ENCODE results near the gene DSCAM. TPM values are rescaled to one million over a fixed set of nuclear protein-coding genes. Genes with fewer than 3 reads are reported as not detected.

Gene DSCAM
- total RNA-seq, 1 experiment from 2014 or later: 0.13 TPM

- TF ChIP-seq MXD4 (CRISPR knock-in tag; IDR thresholded peaks at IDR 0.05; ENCODE audit: borderline replicate concordance): no peak
These were observed 115.8 kb downstream of the DSCAM start (continued) for GRCh38 chr21:40731206-40731605.

- Mint-ChIP-seq H3K36me3 (no peaks in the 10 kb centered on the region), H3K27me3 (ENCODE audit: low read depth) (no peaks in the 10 kb centered on the region), H3K4me3 (no peak overlapping the region), H3K9me3 (peaks cover 6% of the 10 kb centered on the region; the same call in 1 of the 2 replicates), H3K4me1 (no peaks in the 10 kb centered on the region), H3K27ac (no peak overlapping the region)
- CTCF ChIA-PET: no interaction called here
- TF ChIP-seq JUN (CRISPR knock-in tag; IDR thresholded peaks at IDR 0.05) (no peak), ERG (CRISPR knock-in tag; IDR thresholded peaks at IDR 0.05) (no peak), CTCF (IDR thresholded peaks at IDR 0.05) (no peak), NFYB (CRISPR knock-in tag; conservative IDR thresholded peaks at IDR 0.05; ENCODE audit: low read depth) (no peak), CDX4 (CRISPR knock-in tag; IDR thresholded peaks at IDR 0.05; ENCODE audit: borderline replicate concordance) (no peak), ZNF423 (CRISPR knock-in tag; IDR thresholded peaks at IDR 0.05) (no peak)
- ATAC-seq (no peak), DNase-seq (ENCODE audit: low spot score) (no peak)
- POLR2A ChIA-PET: no interaction called here
These were observed 116.5 kb downstream of the DSCAM start for GRCh38 chr21:40730426-40730800.

- ChIA-PET POLR2A (no interaction called here), CTCF (no interaction called here)
- no peak for ATAC-seq
- no peak for TF ChIP-seq AFF4 (CRISPR knock-in tag; IDR thresholded peaks at IDR 0.05; ENCODE audit: borderline replicate concordance)
- TF ChIP-seq JAZF1 (CRISPR knock-in tag; IDR thresholded peaks at IDR 0.05): no peak
- no peak for TF ChIP-seq TCF7 (CRISPR knock-in tag; IDR thresholded peaks at IDR 0.05; ENCODE audit: low read depth)
- no peak for TF ChIP-seq E2F4 (CRISPR knock-in tag; IDR thresholded peaks at IDR 0.05; ENCODE audit: borderline replicate concordance, low read depth)
- TF ChIP-seq PRDM15 (CRISPR knock-in tag; IDR thresholded peaks at IDR 0.05): no peak
- Mint-ChIP-seq H3K4me1 (peaks cover 5% of the 10 kb centered on the region), H3K36me3 (no peaks in the 10 kb centered on the region), H3K4me3 (no peak overlapping the region), H3K9me3 (peaks cover 6% of the 10 kb centered on the region; the same call in 1 of the 2 replicates), H3K27ac (no peak overlapping the region), H3K27me3 (ENCODE audit: low read depth) (no peaks in the 10 kb centered on the region)
- DNase-seq (ENCODE audit: low spot score): no peak
These were observed 117.1 kb downstream of the DSCAM start for GRCh38 chr21:40729761-40730425.
